Measurements from ENCODE around the gene SLC16A10.

- TF ChIP-seq CTCF (optimal IDR thresholded peaks at IDR 0.05 in 1 of 3, IDR thresholded peaks at IDR 0.05 in 1 of 3, conservative IDR thresholded peaks at IDR 0.05 in 1 of 3; ENCODE audit: extremely low read depth in 1 of 3, insufficient read depth in 2 of 3, low read length in 3 of 3) (no peak), EZH2 (IDR thresholded peaks at IDR 0.05; ENCODE audit: low read length) (no peak)
Observed at GRCh38 chr6:111238464-111239119, 151.3 kb downstream of the SLC16A10 start.
